OCI-LY3 (cell line): ENCODE measurements around the gene COQ8A.

ENCODE experiments used
- H2AFZ ChIP-seq: fragments of 200-600, 300-600 bp; shearing (Covaris generic); 2 replicates; pipeline ENCODE4 v1.6.0; 2014; ENCODE audit warnings: antibody characterized with exemption, low read depth, low read length
- H3K27ac ChIP-seq: fragments of 200-600, 300-600 bp; sonication (generic); 2 replicates; pipeline ENCODE4 v1.5.1; 2014; ENCODE audit warnings: mild to moderate bottlenecking, low read length, moderate library complexity, mixed read lengths
- H3K27me3 ChIP-seq: fragments of 200-600, 300-600 bp; sonication (generic); 2 replicates; pipeline ENCODE4 v1.6.1; 2014; ENCODE audit warnings: low read depth, low read length, mixed read lengths
- H3K36me3 ChIP-seq: fragments of 200-600, 300-600 bp; sonication (generic); replicated peaks from 2 replicates; pipeline ENCODE3; 2014; ENCODE audit warnings: low read depth, low read length, mixed read lengths
- H3K4me1 ChIP-seq: fragments of 300-600, 200-600 bp; sonication (generic); 2 replicates; pipeline ENCODE4 v1.6.1; 2014; ENCODE audit warnings: low read length, mixed read lengths
- H3K4me2 ChIP-seq: fragments of 200-600, 300-600 bp; sonication (generic); 2 replicates; pipeline ENCODE4 v1.6.1; 2014; ENCODE audit warnings: low read length, mixed read lengths
- H3K4me3 ChIP-seq: fragments of 300-600, 200-600 bp; sonication (generic); 2 replicates; pipeline ENCODE4 v1.5.1; 2014; ENCODE audit warnings: antibody characterized with exemption, mild to moderate bottlenecking, low read length, moderate library complexity
- H3K79me2 ChIP-seq: fragments of 300-600, 200-600 bp; shearing (Covaris generic); 2 replicates; pipeline ENCODE4 v1.6.1; 2014; ENCODE audit warnings: mild to moderate bottlenecking, low read length, mixed read lengths
- H3K9ac ChIP-seq: fragments of 300-600, 200-600 bp; shearing (Covaris generic); 2 replicates; pipeline ENCODE4 v1.6.0; 2014; ENCODE audit warnings: mild to moderate bottlenecking, low read length, moderate library complexity
- H3K9me3 ChIP-seq: fragments of 200-600, 300-600 bp; shearing (Covaris generic); 2 replicates; pipeline ENCODE4 v1.6.1; 2014; ENCODE audit warnings: low read length, mixed read lengths; ENCODE audit not compliant: insufficient read depth
- H4K20me1 ChIP-seq: fragments of 200-600, 300-600 bp; sonication (generic); 2 replicates; pipeline ENCODE4 v1.6.1; 2016; ENCODE audit warnings: low read length, mixed read lengths; ENCODE audit not compliant: insufficient read depth
- EZH2phosphoT487 ChIP-seq: fragments of 200-600 bp; shearing (Covaris generic); IDR thresholded peaks from 2 replicates; pipeline ENCODE4 v1.6.1; 2018; ENCODE audit warnings: antibody characterized with exemption, mixed run types, low read depth
- TF ChIP-seq, protein P1 (sequence below): fragments of 200-600, 300-600 bp; sonication (generic); IDR thresholded peaks from 2 replicates; pipeline ENCODE4 v1.5.1; 2014; ENCODE audit warnings: antibody characterized with exemption, low read length, low read depth

The COQ8A gene

DNA sequence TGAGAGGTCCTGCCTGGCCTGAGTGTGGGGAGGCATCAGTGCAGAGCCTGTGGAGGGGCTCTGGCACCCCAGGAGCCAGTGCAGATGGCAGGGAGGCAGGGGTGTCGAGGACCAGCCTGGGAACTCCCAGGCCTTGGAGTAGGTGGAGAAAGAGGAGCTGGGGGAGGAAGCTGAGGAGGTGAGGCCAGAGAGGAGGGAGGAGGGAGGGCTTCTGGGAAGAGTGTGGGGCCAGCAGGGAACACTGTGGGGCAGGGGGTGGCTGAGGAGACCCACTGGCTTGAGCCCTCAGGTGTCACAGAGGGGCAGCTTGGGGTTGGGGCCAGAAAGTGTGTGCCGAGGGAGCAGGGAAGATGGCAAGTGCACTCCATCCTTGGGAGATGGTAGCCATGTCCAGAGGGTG is 3.8 kb downstream of the COQ8A start:
- peaks cover 82% of the 10 kb centered on the region for H3K79me2 ChIP-seq

DNA sequence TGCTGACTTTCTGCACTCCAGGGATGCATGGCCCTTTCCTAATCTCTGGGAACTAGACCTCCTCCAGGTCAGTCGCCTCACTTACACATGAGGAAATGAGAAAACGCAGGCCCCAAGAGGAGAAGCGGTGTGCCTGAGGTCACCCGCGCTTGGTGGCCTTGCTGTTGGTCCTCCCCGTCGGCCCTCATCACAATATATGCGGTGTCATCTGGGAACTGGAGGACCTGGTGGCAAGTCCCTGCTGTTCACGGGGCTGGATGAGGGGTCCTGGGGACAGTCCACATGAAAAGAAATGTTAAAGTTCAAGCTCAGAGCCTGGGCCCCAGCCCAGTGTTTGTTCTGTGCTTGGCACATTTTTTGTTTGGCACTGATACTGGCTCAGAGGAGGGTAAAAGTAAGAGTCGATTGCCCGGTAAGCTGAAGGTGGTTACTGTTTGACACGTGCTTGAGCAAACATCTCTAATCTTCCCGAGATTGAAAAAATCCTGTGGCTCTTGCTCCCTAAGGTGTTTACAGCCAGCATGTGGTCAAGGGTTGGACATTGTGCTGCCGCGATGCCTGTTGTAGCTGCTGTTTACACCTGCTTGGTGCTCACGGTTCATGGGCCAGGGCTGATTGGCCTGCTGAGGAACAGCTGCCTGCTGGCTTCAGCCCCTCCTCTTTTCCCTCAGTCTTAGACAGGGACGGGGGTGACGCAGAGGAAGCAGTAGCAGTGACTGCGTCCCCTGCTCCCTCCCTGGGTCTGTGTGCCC is 5.2 kb downstream of the COQ8A start:
- Histone ChIP-seq H3K4me1 (peaks cover 7% of the 10 kb centered on the region), H3K4me3 (no peak overlapping the region), H3K27me3 (no peaks in the 10 kb centered on the region), H3K79me2 (peaks cover 90% of the 10 kb centered on the region), H4K20me1 (peaks cover 20% of the 10 kb centered on the region), H3K4me2 (no peak overlapping the region), H3K9ac (no peak overlapping the region), H2AFZ (no peak overlapping the region), H3K36me3 (no peaks in the 10 kb centered on the region), H3K27ac (no peak overlapping the region), H3K9me3 (no peaks in the 10 kb centered on the region)
- TF ChIP-seq, protein P1, sequence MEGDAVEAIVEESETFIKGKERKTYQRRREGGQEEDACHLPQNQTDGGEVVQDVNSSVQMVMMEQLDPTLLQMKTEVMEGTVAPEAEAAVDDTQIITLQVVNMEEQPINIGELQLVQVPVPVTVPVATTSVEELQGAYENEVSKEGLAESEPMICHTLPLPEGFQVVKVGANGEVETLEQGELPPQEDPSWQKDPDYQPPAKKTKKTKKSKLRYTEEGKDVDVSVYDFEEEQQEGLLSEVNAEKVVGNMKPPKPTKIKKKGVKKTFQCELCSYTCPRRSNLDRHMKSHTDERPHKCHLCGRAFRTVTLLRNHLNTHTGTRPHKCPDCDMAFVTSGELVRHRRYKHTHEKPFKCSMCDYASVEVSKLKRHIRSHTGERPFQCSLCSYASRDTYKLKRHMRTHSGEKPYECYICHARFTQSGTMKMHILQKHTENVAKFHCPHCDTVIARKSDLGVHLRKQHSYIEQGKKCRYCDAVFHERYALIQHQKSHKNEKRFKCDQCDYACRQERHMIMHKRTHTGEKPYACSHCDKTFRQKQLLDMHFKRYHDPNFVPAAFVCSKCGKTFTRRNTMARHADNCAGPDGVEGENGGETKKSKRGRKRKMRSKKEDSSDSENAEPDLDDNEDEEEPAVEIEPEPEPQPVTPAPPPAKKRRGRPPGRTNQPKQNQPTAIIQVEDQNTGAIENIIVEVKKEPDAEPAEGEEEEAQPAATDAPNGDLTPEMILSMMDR, result no peak
- TF ChIP-seq EZH2phosphoT487, result no peak

More for the DNA sequence above, 3.8 kb downstream of the COQ8A start:
- no peak overlapping the region for H3K4me2 ChIP-seq
- no peak overlapping the region for H3K27ac ChIP-seq
- no peak overlapping the region for H2AFZ ChIP-seq
- no peaks in the 10 kb centered on the region for H3K36me3 ChIP-seq
- H3K4me3 ChIP-seq, result no peak overlapping the region
- no peaks in the 10 kb centered on the region for H3K27me3 ChIP-seq
- TF ChIP-seq, protein P1, result no peak
- no peak for TF ChIP-seq EZH2phosphoT487
- H3K9me3 ChIP-seq, result no peaks in the 10 kb centered on the region
- H3K4me1 ChIP-seq, result peaks cover 8% of the 10 kb centered on the region
- H4K20me1 ChIP-seq, result peaks cover 15% of the 10 kb centered on the region
- H3K9ac ChIP-seq, result no peak overlapping the region

DNA sequence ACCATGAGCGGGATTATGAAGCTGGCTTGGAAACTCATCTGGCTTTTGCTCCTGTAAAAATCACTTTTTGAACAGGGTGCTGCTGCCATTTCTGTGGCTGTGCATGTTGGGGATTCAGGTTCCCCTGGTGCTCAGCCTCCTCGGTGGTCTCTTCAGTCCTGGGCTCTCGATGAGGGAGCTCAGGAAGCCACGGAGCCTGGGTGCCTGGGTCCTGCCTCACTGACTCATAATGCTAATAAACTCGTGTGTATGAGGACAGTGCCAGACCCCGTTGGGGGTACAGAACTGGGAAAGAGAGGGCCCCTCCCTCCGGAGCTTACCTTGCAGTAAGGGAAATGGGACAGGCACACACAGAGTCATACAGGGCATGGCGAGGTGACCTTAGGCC is 5.8 kb downstream of the COQ8A start:
- Histone ChIP-seq H3K79me2 (peaks cover 85% of the 10 kb centered on the region), H3K9me3 (no peaks in the 10 kb centered on the region), H3K4me1 (peaks cover 4% of the 10 kb centered on the region), H3K4me2 (no peak overlapping the region), H3K4me3 (no peak overlapping the region), H3K27me3 (no peaks in the 10 kb centered on the region), H3K27ac (no peak overlapping the region), H3K9ac (no peak overlapping the region), H4K20me1 (peaks cover 23% of the 10 kb centered on the region), H2AFZ (no peak overlapping the region), H3K36me3 (no peaks in the 10 kb centered on the region)
- TF ChIP-seq EZH2phosphoT487, result no peak
- TF ChIP-seq, protein P1, result no peak

DNA sequence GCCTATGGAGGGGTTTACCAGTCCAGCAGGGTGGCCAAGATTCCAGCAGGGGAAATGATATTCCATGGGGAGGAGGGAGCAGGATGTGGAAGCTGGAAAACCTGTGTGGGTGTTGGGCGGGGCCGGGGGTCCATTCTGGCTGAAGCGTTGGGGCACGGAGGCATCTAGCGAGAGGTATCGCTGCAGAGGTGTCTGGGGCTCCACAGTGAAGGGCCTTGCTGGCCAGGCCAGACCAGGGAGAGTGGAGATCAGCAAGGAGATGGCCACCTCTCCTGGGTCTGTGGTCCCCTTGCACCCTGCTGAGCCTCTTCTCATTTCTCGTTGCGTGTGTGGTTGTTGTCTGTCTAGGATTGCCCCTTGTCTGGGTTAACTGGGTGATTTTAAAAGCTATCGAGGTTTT is 6.2 kb downstream of the COQ8A start:
- peaks cover 23% of the 10 kb centered on the region for H4K20me1 ChIP-seq
- no peak overlapping the region for H3K9ac ChIP-seq
- no peak overlapping the region for H3K4me2 ChIP-seq
- no peak overlapping the region for H3K4me3 ChIP-seq
- no peaks in the 10 kb centered on the region for H3K4me1 ChIP-seq
- H3K27me3 ChIP-seq, result no peaks in the 10 kb centered on the region
- no peaks in the 10 kb centered on the region for H3K9me3 ChIP-seq
- H2AFZ ChIP-seq, result no peak overlapping the region
- no peaks in the 10 kb centered on the region for H3K36me3 ChIP-seq
- H3K27ac ChIP-seq, result no peak overlapping the region
- H3K79me2 ChIP-seq, result peaks cover 83% of the 10 kb centered on the region
- TF ChIP-seq, protein P1, result no peak
- no peak for TF ChIP-seq EZH2phosphoT487
